K562 (cell line): ENCODE results near the gene RASD1. TPM values are rescaled to one million over a fixed set of nuclear protein-coding genes. Genes with fewer than 3 reads are reported as not detected.

ENCODE experiments used
- ATAC-seq: fragments of 200-7000 bp; cut with Tn5 transposase; 3 replicates; pipeline ENCODE4 v1.9.1; 2020; ENCODE audit warnings: moderate library complexity
- BruUV-seq: library from RNA; stranded (reverse); fragments of 400-500 nt; replicated peaks from 2 replicates; lab custom pipeline; 2021; lab: Mats Ljungman, UMichigan
- CTCF ChIA-PET: fragments of 300-600 bp; formaldehyde crosslinking; extraction: SDS; loops from one replicate; lab custom pipeline; 2021; ENCODE audit warnings: low intra/inter-chr PET ratio; lab: Yijun Ruan, JAX
- POLR2A ChIA-PET: fragments of 300-600, 350-650 bp; sonication (Branson Sonifier 250); formaldehyde crosslinking; extraction: SDS; loops from one replicate; lab custom pipeline; 2021; ENCODE audit warnings: antibody characterized with exemption, inconsistent platforms; lab: Yijun Ruan, JAX
- DNase-seq, 4 experiments: peaks; one replicate each; pipeline versions ENCODE4 v3.0.0 to v3.0.0-alpha.2; 2011 to 2018; ENCODE audit warnings: low spot score in 3 of 4, mixed read lengths in 3 of 4; ENCODE audit errors: extremely low read depth in 1 of 4
- FAIRE-seq: peaks from 2 replicates; lab custom pipeline; 2011; peaks lifted over from hg19 to GRCh38; lab: Jason Lieb, UNC
- H2AFZ ChIP-seq: 2 replicates; pipeline ENCODE4 v1.6.0; 2011; ENCODE audit warnings: low read depth, low read length, control low read depth, inconsistent platforms
- H3K27ac ChIP-seq: fragments of 200-600 bp; 3 replicates; pipeline ENCODE4 v1.8.0; 2011; ENCODE audit warnings: low read depth, mild to moderate bottlenecking, control low read depth, inconsistent platforms, low read length, moderate library complexity, mixed read lengths; ENCODE audit errors: extremely low read depth
- H3K27me3 ChIP-seq, 2 experiments: fragments of 300-600 bp in 1 of 2; 2 replicates in 1 of 2; 3 replicates in 1 of 2; pipeline versions ENCODE4 v1.6.0 to v1.8.0; 2011; ENCODE audit warnings: inconsistent platforms in 2 of 2, low read length in 2 of 2, mild to moderate bottlenecking in 1 of 2, mixed read lengths in 1 of 2, moderate library complexity in 1 of 2; ENCODE audit not compliant: control insufficient read depth in 2 of 2, insufficient read depth in 2 of 2
- H3K36me3 ChIP-seq: fragments of 300-600 bp; 3 replicates; pipeline ENCODE4 v1.8.0; 2011; ENCODE audit warnings: mild to moderate bottlenecking, low read length, inconsistent platforms; ENCODE audit not compliant: control insufficient read depth, insufficient read depth
- H3K4me1 ChIP-seq, 2 experiments: fragments of 200-600 bp in 1 of 2; replicated peaks in 1 of 2; 2 replicates in 1 of 2; 3 replicates in 1 of 2; pipeline versions ENCODE4 v1.5.1 to v1.8.0; 2011; ENCODE audit warnings: inconsistent platforms in 2 of 2, low read length in 2 of 2, mild to moderate bottlenecking in 1 of 2, mixed read lengths in 1 of 2, moderate library complexity in 1 of 2; ENCODE audit not compliant: control insufficient read depth in 2 of 2, insufficient read depth in 2 of 2
- H3K4me2 ChIP-seq: 2 replicates; pipeline ENCODE4 v1.6.1; 2011; ENCODE audit warnings: low read length, control low read depth, inconsistent platforms, mixed read lengths; ENCODE audit not compliant: insufficient read depth
- H3K4me3 ChIP-seq: fragments of 200-600 bp; sonication (generic), shearing (Covaris generic); 2 replicates; pipeline ENCODE4 v1.5.1; 2016; ENCODE audit warnings: control low read depth, inconsistent platforms
- H3K79me2 ChIP-seq: fragments of 200-600 bp; 3 replicates; pipeline ENCODE4 v1.8.0; 2011; ENCODE audit warnings: low read length, inconsistent platforms; ENCODE audit not compliant: control insufficient read depth, insufficient read depth
- H3K9ac ChIP-seq, 2 experiments: 2 replicates each; pipeline versions ENCODE4 v1.6.0 to v1.6.1; 2011; ENCODE audit warnings: low read depth in 2 of 2, low read length in 2 of 2, control low read depth in 1 of 2, inconsistent platforms in 1 of 2, mild to moderate bottlenecking in 1 of 2, mixed read lengths in 1 of 2; ENCODE audit not compliant: insufficient read depth in 1 of 2
- H3K9me1 ChIP-seq: one replicate; pipeline ENCODE4 v1.6.0; 2011; ENCODE audit warnings: inconsistent platforms, mild to moderate bottlenecking, low read length, moderate library complexity; ENCODE audit not compliant: control insufficient read depth, insufficient read depth
- H3K9me3 ChIP-seq: replicated peaks from 2 replicates; pipeline ENCODE4 v1.5.1; 2011; ENCODE audit warnings: low read depth, low read length, inconsistent platforms; ENCODE audit not compliant: control insufficient read depth, insufficient read depth
- H4K20me1 ChIP-seq: replicated peaks from 2 replicates; pipeline ENCODE4 v1.6.1; 2011; ENCODE audit warnings: low read length, inconsistent platforms, mixed read lengths; ENCODE audit not compliant: control insufficient read depth, insufficient read depth
- ATF2 ChIP-seq: sonication (generic); formaldehyde crosslinking; IDR thresholded peaks from 2 replicates; pipeline ENCODE4 v1.8.1; 2022; ENCODE audit warnings: missing genetic modification reagents
- CAMTA2 ChIP-seq: fragments of 250-450 bp; sonication (Bioruptor Pico); conservative IDR thresholded peaks from 2 replicates; pipeline ENCODE4 v1.5.1; 2022
- CCAR2 ChIP-seq: fragments of 200-400 bp; formaldehyde crosslinking; IDR thresholded peaks from 2 replicates; pipeline ENCODE4 v1.6.1; 2017; ENCODE audit warnings: mild to moderate bottlenecking, low read depth, low read length
- EHMT2 ChIP-seq: fragments of 450-650 bp; IDR thresholded peaks from 2 replicates; pipeline ENCODE4 v1.6.1; 2018; ENCODE audit warnings: antibody characterized with exemption
- HES1 ChIP-seq: fragments of 450-650 bp; IDR thresholded peaks from 2 replicates; pipeline ENCODE4 v1.6.1; 2016; ENCODE audit warnings: low read depth, mild to moderate bottlenecking, moderate library complexity
- NFE2L1 ChIP-seq: fragments of 450-650 bp; IDR thresholded peaks from 2 replicates; pipeline ENCODE4 v1.6.1; 2016; ENCODE audit warnings: missing genetic modification characterization, low read depth, mild to moderate bottlenecking, missing compliant biosample characterization, moderate library complexity, borderline replicate concordance
- POU5F1 ChIP-seq: fragments of 150-350 bp; IDR thresholded peaks from 2 replicates; pipeline ENCODE4 v1.6.1; 2014; ENCODE audit warnings: borderline replicate concordance, low read length, low read depth, mild to moderate bottlenecking; ENCODE audit not compliant: partially characterized antibody
- RNF2 ChIP-seq: sonication (generic); IDR thresholded peaks from 2 replicates; pipeline ENCODE4 v1.6.1; 2016
- STAG1 ChIP-seq: sonication (generic); formaldehyde crosslinking; IDR thresholded peaks from 2 replicates; pipeline ENCODE4 v1.5.0; 2020; ENCODE audit warnings: missing genetic modification reagents, borderline replicate concordance
- ZEB2 ChIP-seq: fragments of 450-650 bp; IDR thresholded peaks from 2 replicates; pipeline ENCODE4 v1.6.1; 2016
- ZNF263 ChIP-seq: sonication (generic); formaldehyde crosslinking; IDR thresholded peaks from 2 replicates; pipeline ENCODE4 v1.8.0; 2022; ENCODE audit warnings: mild to moderate bottlenecking, missing genetic modification reagents, borderline replicate concordance
- ZNF431 ChIP-seq: sonication (generic); formaldehyde crosslinking; IDR thresholded peaks from 2 replicates; pipeline ENCODE4 v1.8.0; 2022; ENCODE audit warnings: mild to moderate bottlenecking, missing genetic modification reagents
- ZNF707 ChIP-seq: fragments of 250-450 bp; sonication (Bioruptor Pico); conservative IDR thresholded peaks from 2 replicates; pipeline ENCODE4 v1.8.0; 2022; ENCODE audit warnings: inconsistent platforms, mild to moderate bottlenecking, moderate library complexity
- WGBS: fragments of 100-300 bp; shearing (Covaris generic); methylation state at CpG from one replicate; pipeline ENCODE4 v1.1.6; 2016; ENCODE audit warnings: low coverage, mixed read lengths; ENCODE audit not compliant: insufficient coverage; ENCODE audit errors: missing lambda C conversion rate; 5-methylcytosine and 5-hydroxymethylcytosine counted together
- in situ Hi-C: fragments of 300-500 bp; cut with MboI; formaldehyde crosslinking; loops from 4 replicates; pipeline ENCODE4 v1.15.0; 2018; ENCODE audit warnings: inconsistent platforms, mixed read lengths
- intact Hi-C: fragments of 100-400 bp; cut with micrococcal nuclease; formaldehyde crosslinking; loops from 2 replicates; pipeline ENCODE4 v1.14.2; 2022
- polyA plus RNA-seq, 8 experiments: library from polyadenylated mRNA; depleted of rRNA in 4 of 8; stranded (reverse) in 5 of 8; unstranded in 3 of 8; fragments of >200 nt; fragmentation: Nextera tagmentation in 2 of 8; fragmentation: Illumina TruSeq in 1 of 8; extraction: Ambion mirVana in 2 of 8; extraction: Trizol in 1 of 8; gene quantifications; 2 replicates each; pipeline versions ENCODE4 v1.2.1 to v1.2.3, GENCODE V29; 2011 to 2014; ENCODE audit warnings: inconsistent platforms in 1 of 8, missing spikeins in 1 of 8
- total RNA-seq, 7 experiments: library from RNA; depleted of rRNA in 6 of 7; stranded (reverse); fragments of >200 nt in 6 of 7; fragmentation: Illumina TruSeq in 2 of 7; extraction: Trizol in 2 of 7; gene quantifications; 2 replicates each; pipeline versions ENCODE4 v1.2.1 to v1.2.3, GENCODE V29; 2011 to 2021; ENCODE audit warnings: low replicate concordance in 1 of 7
- TF ChIP-seq, protein P1 (sequence below): sonication (generic); IDR thresholded peaks from 2 replicates; pipeline ENCODE4 v1.6.1; 2016
- TF ChIP-seq, protein P2 (sequence below): sonication (generic); formaldehyde crosslinking; IDR thresholded peaks from 2 replicates; pipeline ENCODE4 v1.8.0; 2022; ENCODE audit warnings: mild to moderate bottlenecking, missing genetic modification reagents

Gene RASD1
- total and polyA plus RNA-seq, 9 of the 15 experiments (the other 6 are each of a cell fraction or from before 2014, with no cell fraction given), result 0.11 TPM; not detected in 8

- ChIA-PET POLR2A (interaction anchor here (0.6 kb wide), 1 partner anchor 40 kb away, joined by 3 read pairs; no protein-coding TSS in a partner anchor), CTCF (interaction anchor here (1.7 to 1.8 kb wide), 3 partner anchors 76 to 141 kb away, joined by 4 to 8 read pairs (median 5); no protein-coding TSS in a partner anchor)
- in situ Hi-C loops (no loop called here), intact Hi-C loops (loop anchor here (2.0 to 5.0 kb wide), 3 partner anchors 73 to 147 kb away; no protein-coding TSS in a partner anchor)
- H3K4me1 ChIP-seq, result peaks cover 0 to 20% of the 10 kb centered on the region in 2 experiments; a peak in 3 of 5 replicates
- H3K27ac ChIP-seq, result no peak overlapping the region
- no peaks in the 10 kb centered on the region for H4K20me1 ChIP-seq
- no TSS peak for BruUV-seq
- peaks cover 27% of the 10 kb centered on the region; the same call in 2 of the 3 replicates for H3K36me3 ChIP-seq
- no peaks in the 10 kb centered on the region for H3K9me3 ChIP-seq
- H3K9me1 ChIP-seq, result no peaks in the 10 kb centered on the region
- FAIRE-seq (no peak), ATAC-seq (no peak), DNase-seq (no peak)
- H3K79me2 ChIP-seq, result no peaks in the 10 kb centered on the region
- H3K4me3 ChIP-seq, result no peak overlapping the region
- no peak overlapping the region for H3K4me2 ChIP-seq
- 92% methylated on average over 29 of the region's 65 CpGs for WGBS
- no peak overlapping the region for H2AFZ ChIP-seq
- no peak overlapping the region for H3K9ac ChIP-seq
- TF ChIP-seq EHMT2 (no peak), ATF2 (CRISPR knock-in tag) (no peak), STAG1 (CRISPR knock-in tag) (no peak), CCAR2 (no peak), ZNF263 (CRISPR knock-in tag) (no peak), ZEB2 (no peak), POU5F1 (no peak), CAMTA2 (CRISPR knock-in tag) (no peak), HES1 (no peak), RNF2 (no peak), NFE2L1 (tag) (no peak), ZNF431 (CRISPR knock-in tag) (no peak), ZNF707 (no peak)
- TF ChIP-seq, protein P1, sequence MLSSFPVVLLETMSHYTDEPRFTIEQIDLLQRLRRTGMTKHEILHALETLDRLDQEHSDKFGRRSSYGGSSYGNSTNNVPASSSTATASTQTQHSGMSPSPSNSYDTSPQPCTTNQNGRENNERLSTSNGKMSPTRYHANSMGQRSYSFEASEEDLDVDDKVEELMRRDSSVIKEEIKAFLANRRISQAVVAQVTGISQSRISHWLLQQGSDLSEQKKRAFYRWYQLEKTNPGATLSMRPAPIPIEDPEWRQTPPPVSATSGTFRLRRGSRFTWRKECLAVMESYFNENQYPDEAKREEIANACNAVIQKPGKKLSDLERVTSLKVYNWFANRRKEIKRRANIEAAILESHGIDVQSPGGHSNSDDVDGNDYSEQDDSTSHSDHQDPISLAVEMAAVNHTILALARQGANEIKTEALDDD, result no peak
- TF ChIP-seq, protein P2, sequence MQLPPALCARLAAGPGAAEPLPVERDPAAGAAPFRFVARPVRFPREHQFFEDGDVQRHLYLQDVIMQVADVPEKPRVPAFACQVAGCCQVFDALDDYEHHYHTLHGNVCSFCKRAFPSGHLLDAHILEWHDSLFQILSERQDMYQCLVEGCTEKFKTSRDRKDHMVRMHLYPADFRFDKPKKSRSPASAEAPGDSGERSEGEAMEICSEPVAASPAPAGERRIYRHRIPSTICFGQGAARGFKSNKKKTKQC, result no peak
- H3K27me3 ChIP-seq, result peaks cover 0 to 10% of the 10 kb centered on the region in 2 experiments; a peak in 2 of 5 replicates
Observed at GRCh38 chr17:17495536-17496188, 533 bp downstream of the RASD1 start.
